BJ (cell line): ENCODE data around the gene DGKB. TPM values are rescaled to one million over a fixed set of nuclear protein-coding genes. Genes with fewer than 3 reads are reported as not detected.

Experiments used
- CTCF ChIA-PET: fragments of 350-600 bp; formaldehyde crosslinking; extraction: SDS; loops from one replicate; lab custom pipeline; 2021; ENCODE audit warnings: antibody characterized with exemption, inconsistent platforms; lab: Yijun Ruan, JAX
- POLR2A ChIA-PET: fragments of 300-600 bp; sonication (Branson Sonifier 250); formaldehyde crosslinking; extraction: SDS; loops from one replicate; lab custom pipeline; 2021; ENCODE audit warnings: antibody characterized with exemption; lab: Charles Lee
- DNase-seq: peaks from one replicate; pipeline ENCODE4 v3.0.0-alpha.2; 2011; ENCODE audit warnings: low read depth
- H3K27me3 ChIP-seq: 2 replicates; pipeline ENCODE4 v1.6.0; 2011; ENCODE audit warnings: low read length; ENCODE audit not compliant: control insufficient read depth, insufficient read depth
- H3K36me3 ChIP-seq: 2 replicates; pipeline ENCODE4 v1.5.1; 2011; ENCODE audit warnings: low read length; ENCODE audit not compliant: control insufficient read depth, insufficient read depth
- H3K4me3 ChIP-seq: 2 replicates; pipeline ENCODE4 v1.5.1; 2011; ENCODE audit warnings: low read depth, mild to moderate bottlenecking, control low read depth, low read length
- polyA plus RNA-seq: library from polyadenylated mRNA; depleted of rRNA; stranded (reverse); fragments of >200 nt; gene quantifications from 2 replicates; pipeline ENCODE4 v1.2.3, GENCODE V29; 2011
- TF ChIP-seq, protein P1 (sequence below): IDR thresholded peaks from 2 replicates; pipeline ENCODE4 v1.5.1; 2011; ENCODE audit warnings: low read depth, mild to moderate bottlenecking, control low read depth, inconsistent platforms, low read length, moderate library complexity; ENCODE audit not compliant: insufficient read depth

The DGKB gene
- polyA plus RNA-seq, 1 experiment: 0.09 TPM

DNA sequence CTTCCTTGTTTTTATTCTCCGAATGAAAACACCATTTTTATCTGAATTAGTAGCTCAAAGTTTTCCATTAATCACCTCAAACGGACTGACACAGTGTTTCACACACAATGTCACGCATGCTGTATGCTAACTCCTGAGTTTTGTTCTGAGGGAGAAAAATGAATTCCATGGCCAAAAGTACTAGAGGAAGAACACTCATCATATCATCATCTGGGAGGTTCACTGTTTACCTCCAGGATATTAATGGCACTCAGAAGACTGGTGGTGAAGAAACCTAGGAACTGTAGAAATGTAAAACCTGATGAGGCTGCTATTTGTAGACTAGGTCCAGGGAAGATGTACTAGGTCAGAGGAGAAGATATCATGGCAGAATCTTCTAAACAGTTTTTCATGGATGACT lies 517.5 kb downstream of the DGKB start:
- TF ChIP-seq, protein P1, sequence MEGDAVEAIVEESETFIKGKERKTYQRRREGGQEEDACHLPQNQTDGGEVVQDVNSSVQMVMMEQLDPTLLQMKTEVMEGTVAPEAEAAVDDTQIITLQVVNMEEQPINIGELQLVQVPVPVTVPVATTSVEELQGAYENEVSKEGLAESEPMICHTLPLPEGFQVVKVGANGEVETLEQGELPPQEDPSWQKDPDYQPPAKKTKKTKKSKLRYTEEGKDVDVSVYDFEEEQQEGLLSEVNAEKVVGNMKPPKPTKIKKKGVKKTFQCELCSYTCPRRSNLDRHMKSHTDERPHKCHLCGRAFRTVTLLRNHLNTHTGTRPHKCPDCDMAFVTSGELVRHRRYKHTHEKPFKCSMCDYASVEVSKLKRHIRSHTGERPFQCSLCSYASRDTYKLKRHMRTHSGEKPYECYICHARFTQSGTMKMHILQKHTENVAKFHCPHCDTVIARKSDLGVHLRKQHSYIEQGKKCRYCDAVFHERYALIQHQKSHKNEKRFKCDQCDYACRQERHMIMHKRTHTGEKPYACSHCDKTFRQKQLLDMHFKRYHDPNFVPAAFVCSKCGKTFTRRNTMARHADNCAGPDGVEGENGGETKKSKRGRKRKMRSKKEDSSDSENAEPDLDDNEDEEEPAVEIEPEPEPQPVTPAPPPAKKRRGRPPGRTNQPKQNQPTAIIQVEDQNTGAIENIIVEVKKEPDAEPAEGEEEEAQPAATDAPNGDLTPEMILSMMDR: no peak
- DNase-seq: no peak
- ChIA-PET POLR2A (no interaction called here), CTCF (no interaction called here)
- Histone ChIP-seq H3K27me3 (no peaks in the 10 kb centered on the region), H3K36me3 (no peaks in the 10 kb centered on the region), H3K4me3 (no peak overlapping the region)

DNA sequence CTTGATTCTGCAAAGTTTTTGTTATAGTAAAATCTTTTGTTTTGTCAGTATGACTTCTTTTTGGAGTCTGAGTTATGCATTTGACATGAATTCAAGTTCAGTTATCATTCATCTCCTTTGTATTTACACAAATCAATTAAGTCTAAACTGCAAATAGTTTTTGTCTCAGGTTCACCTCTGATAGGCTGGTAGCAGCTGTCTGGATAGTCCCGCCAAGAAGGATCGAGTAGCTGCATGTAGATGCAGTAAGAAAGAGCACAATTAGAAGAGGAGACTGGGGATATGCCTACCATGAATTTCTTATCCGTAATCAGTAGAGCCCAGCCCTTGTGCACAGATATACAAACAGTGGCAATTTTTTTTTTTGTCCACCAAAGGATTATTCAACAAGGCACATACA lies 520.6 kb downstream of the DGKB start:
- ChIA-PET CTCF (no interaction called here), POLR2A (no interaction called here)
- DNase-seq: no peak
- Histone ChIP-seq H3K4me3 (no peak overlapping the region), H3K36me3 (no peaks in the 10 kb centered on the region), H3K27me3 (no peaks in the 10 kb centered on the region)
- TF ChIP-seq, protein P1: no peak

DNA sequence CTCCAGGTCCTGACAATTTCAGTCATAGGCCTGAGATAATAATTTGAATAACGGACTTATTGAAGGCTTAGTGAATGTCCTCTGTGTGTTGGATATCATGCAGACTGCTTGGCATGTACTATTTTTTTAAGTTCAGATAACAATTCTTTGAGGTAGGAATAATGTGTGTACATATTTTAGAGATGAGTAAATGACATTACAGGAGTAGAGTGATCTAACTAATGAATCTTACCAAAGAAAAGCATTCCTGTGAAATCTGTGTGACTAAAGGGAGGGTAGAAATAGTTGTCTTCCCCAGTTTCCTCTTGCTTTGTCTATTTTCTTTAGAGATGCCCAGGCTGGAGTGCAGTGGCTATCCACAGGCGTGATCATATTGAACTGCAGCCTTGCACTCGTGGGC lies 521.2 kb downstream of the DGKB start:
- Histone ChIP-seq H3K27me3 (no peaks in the 10 kb centered on the region), H3K4me3 (no peak overlapping the region), H3K36me3 (no peaks in the 10 kb centered on the region)
- ChIA-PET POLR2A (no interaction called here), CTCF (no interaction called here)
- TF ChIP-seq, protein P1: no peak
- DNase-seq: no peak

DNA sequence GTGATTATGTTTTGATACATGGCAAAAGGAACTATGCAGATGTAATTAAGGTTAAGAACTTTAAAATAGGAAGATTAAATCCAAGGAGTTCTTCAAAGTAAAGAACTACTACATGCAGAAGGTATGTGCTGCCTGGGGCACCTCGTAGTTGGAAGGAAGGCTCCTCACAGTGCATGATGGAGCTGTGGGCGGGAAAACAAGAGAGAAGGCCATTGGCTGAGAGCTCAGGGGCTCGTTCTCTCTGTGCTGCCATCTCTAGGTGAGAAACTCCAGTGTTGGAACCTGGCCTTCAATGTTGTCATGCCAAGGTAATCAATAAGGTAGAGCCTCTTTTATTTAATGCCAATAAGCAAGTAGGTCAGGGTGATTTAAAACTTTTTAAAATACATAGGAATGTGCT lies 521.7 kb downstream of the DGKB start:
- Histone ChIP-seq H3K27me3 (no peaks in the 10 kb centered on the region), H3K36me3 (no peaks in the 10 kb centered on the region), H3K4me3 (no peak overlapping the region)
- POLR2A ChIA-PET: no interaction called here
- no peak for DNase-seq
- TF ChIP-seq, protein P1: no peak
- CTCF ChIA-PET: no interaction called here

DNA sequence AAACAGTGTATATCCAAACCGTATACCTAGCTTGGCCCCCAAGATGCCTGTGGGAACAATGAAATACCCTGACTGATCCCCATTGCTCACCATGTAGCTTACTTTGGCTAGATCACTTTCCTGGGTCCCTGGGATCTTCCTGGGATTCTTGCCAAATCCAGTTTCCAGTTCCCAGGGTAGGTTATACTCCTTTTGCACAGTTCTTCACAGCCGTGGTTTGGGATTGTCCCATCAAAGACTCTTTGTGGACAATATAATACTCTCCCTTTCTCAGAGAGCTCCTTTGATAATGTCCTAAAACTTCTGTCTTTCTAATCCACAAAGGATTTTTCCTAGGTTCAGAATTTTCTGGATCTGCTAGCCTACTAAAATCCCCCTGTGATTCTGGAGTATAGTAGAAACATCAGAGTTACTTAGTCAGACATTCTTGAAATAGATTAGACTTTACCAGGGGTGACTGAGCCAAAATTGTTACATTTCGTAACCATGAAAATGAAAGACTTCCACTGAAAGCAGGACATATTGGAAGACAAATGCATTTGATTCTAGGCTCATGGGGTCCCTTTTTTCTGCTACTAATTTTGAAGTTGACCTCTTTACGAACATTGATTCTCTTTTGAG lies 524.8 kb downstream of the DGKB start:
- ChIA-PET CTCF (interaction anchor here (0.8 to 1.2 kb wide), 3 partner anchors 13 to 80 kb away, joined by 3 read pairs; no protein-coding TSS in a partner anchor), POLR2A (no interaction called here)
- no peak for DNase-seq
- Histone ChIP-seq H3K4me3 (no peak overlapping the region), H3K36me3 (no peaks in the 10 kb centered on the region), H3K27me3 (no peaks in the 10 kb centered on the region)
- TF ChIP-seq, protein P1: no peak
